Hepatocyte (in vitro differentiated cells): ENCODE data around the gene GLP2R.

ENCODE experiments used
- EZH2 ChIP-seq: fragments of 200-600 bp; sonication (generic); IDR thresholded peaks from 2 replicates; pipeline ENCODE4 v1.6.1; 2016; ENCODE audit warnings: antibody characterized with exemption, mild to moderate bottlenecking, borderline replicate concordance
- EZH2phosphoT487 ChIP-seq: fragments of 200-600 bp; sonication (generic); IDR thresholded peaks from one replicate; pipeline ENCODE4 v1.6.1; 2018; ENCODE audit warnings: antibody characterized with exemption, mild to moderate bottlenecking, low read depth, moderate library complexity; ENCODE audit not compliant: unreplicated experiment, severe bottlenecking
- TF ChIP-seq, protein P1 (sequence below): fragments of 200-600 bp; sonication (generic); IDR thresholded peaks from 2 replicates; pipeline ENCODE4 v1.5.1; 2016; ENCODE audit warnings: antibody characterized with exemption, mild to moderate bottlenecking; ENCODE audit not compliant: poor library complexity

DNA sequence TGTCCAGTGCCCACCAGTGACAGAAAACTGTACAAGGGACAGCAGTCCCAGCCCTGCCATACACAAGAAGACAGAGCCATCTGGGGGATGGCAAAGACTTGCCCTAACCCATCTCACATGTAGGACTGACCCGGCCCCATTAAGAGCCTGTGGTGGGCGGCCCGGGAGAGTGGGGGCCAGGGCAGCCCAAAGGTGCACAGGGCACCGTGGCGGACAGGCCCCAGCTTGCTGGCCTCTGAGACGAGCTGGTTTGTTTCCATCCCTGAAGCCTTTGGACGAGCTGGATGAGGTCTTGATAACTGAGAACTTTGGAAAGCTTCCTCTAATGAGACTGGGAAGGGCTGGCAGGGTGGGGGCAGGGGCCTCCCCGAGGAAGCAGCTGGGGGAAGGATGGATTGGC is 90.4 kb downstream of the GLP2R start:
- TF ChIP-seq, protein P1, sequence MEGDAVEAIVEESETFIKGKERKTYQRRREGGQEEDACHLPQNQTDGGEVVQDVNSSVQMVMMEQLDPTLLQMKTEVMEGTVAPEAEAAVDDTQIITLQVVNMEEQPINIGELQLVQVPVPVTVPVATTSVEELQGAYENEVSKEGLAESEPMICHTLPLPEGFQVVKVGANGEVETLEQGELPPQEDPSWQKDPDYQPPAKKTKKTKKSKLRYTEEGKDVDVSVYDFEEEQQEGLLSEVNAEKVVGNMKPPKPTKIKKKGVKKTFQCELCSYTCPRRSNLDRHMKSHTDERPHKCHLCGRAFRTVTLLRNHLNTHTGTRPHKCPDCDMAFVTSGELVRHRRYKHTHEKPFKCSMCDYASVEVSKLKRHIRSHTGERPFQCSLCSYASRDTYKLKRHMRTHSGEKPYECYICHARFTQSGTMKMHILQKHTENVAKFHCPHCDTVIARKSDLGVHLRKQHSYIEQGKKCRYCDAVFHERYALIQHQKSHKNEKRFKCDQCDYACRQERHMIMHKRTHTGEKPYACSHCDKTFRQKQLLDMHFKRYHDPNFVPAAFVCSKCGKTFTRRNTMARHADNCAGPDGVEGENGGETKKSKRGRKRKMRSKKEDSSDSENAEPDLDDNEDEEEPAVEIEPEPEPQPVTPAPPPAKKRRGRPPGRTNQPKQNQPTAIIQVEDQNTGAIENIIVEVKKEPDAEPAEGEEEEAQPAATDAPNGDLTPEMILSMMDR: no peak
- TF ChIP-seq EZH2phosphoT487 (no peak), EZH2 (no peak)
